A549 (cell line): ENCODE data around the gene CPLANE1.

Experiments used
- ESRRA ChIP-seq: fragments of 150-350 bp; IDR thresholded peaks from 2 replicates; pipeline ENCODE4 v1.6.1; 2014; ENCODE audit warnings: mild to moderate bottlenecking, low read length, borderline replicate concordance
- POLR2AphosphoS2 ChIP-seq: conservative IDR thresholded peaks from 2 replicates; pipeline ENCODE4 v1.6.1; 2012; ENCODE audit warnings: low read length, improper control_type of control experiment, inconsistent platforms

GRCh38 chr5:37153661-37154060 is 95.5 kb downstream of the CPLANE1 start:
- TF ChIP-seq POLR2AphosphoS2 (no peak), ESRRA (no peak)
